ENCODE measurements around the gene PHOX2B.

Gene PHOX2B

GRCh38 chr4:41709844-41710481, 38.6 kb downstream of the PHOX2B start:
- DNase-seq, result no peak

GRCh38 chr4:41703785-41704184, 44.7 kb downstream of the PHOX2B start:
- DNase-seq, result no peak

GRCh38 chr4:41702770-41703169, 45.8 kb downstream of the PHOX2B start:
- DNase-seq, result no peak

GRCh38 chr4:41701983-41702382, 46.5 kb downstream of the PHOX2B start:
- DNase-seq, result no peak

GRCh38 chr4:41696763-41697162, 51.8 kb downstream of the PHOX2B start:
- DNase-seq, result no peak

- no peak for DNase-seq
Measured at GRCh38 chr4:41696131-41696530, 52.4 kb downstream of the PHOX2B start.

Measured in stimulated activated CD4-positive, alpha-beta T cell treated with anti-CD3 and anti-CD28 coated beads, Interleukin-4, amount 100 ng/mL, for 1 hour (primary cell).